ENCODE measurements around the gene MAEL. TPM values are rescaled to one million over a fixed set of nuclear protein-coding genes. Genes with fewer than 3 reads are reported as not detected.
"Not testable (repeated sequence)": the region's sequence is repeated elsewhere in the genome, so short reads cannot be mapped to it uniquely, and the experiment has no call there.

Gene MAEL
- total and polyA plus RNA-seq, 2 donors (not counting 1 experiment from before 2014, with no cell fraction given): 0.04 TPM; not detected in 1

- Histone ChIP-seq H2AFZ (ENCODE audit: insufficient read depth, low read depth, low read length, poor library complexity, severe bottlenecking) (no peak overlapping the region), H3K4me3 (ENCODE audit: control extremely low read depth in 1 of 5, extremely low read depth in 1 of 5, insufficient read depth in 1 of 5, low read depth in 2 of 5, low read length in 4 of 5) (no peak overlapping the region), H3K36me3 (replicated peaks in 1 of 2; ENCODE audit: control extremely low read depth in 1 of 2, control insufficient read depth in 1 of 2, extremely low read depth in 1 of 2, insufficient read depth in 2 of 2, low read length in 1 of 2) (no peaks in the 10 kb centered on the region), H3K27ac (ENCODE audit: low read length in 2 of 2) (no peak overlapping the region), H3K4me2 (replicated peaks; ENCODE audit: low read depth, low read length, poor library complexity, severe bottlenecking) (no peak overlapping the region), H4K20me1 (ENCODE audit: control insufficient read depth, insufficient read depth, low read length, poor library complexity, severe bottlenecking) (no peaks in the 10 kb centered on the region), H3K9ac (ENCODE audit: low read length) (no peak overlapping the region), H3K79me2 (ENCODE audit: control insufficient read depth, insufficient read depth, low read length) (no peaks in the 10 kb centered on the region), H3K27me3 (replicated peaks in 1 of 4; ENCODE audit: control extremely low read depth in 1 of 4, control insufficient read depth in 3 of 4, insufficient read depth in 4 of 4, low read length in 3 of 4) (peaks cover 0 to 8% (median 2%) of the 10 kb centered on the region in 4 experiments), H3K9me3 (ENCODE audit: control extremely low read depth in 1 of 3, control insufficient read depth in 2 of 3, insufficient read depth in 1 of 3, low read length in 2 of 3) (no peaks in the 10 kb centered on the region), H3K4me1 (ENCODE audit: control insufficient read depth in 2 of 2, insufficient read depth in 2 of 2, low read length in 2 of 2) (no peaks in the 10 kb centered on the region)
- no peak overlapping the region for H3K4me3 Mint-ChIP-seq
- no peak for ATAC-seq (ENCODE audit: low read depth)
- H3K4me1 Mint-ChIP-seq: no peaks in the 10 kb centered on the region
- ChIA-PET POLR2A (no interaction called here), CTCF (no interaction called here)
- no peak for DNase-seq
- TF ChIP-seq, protein P1, sequence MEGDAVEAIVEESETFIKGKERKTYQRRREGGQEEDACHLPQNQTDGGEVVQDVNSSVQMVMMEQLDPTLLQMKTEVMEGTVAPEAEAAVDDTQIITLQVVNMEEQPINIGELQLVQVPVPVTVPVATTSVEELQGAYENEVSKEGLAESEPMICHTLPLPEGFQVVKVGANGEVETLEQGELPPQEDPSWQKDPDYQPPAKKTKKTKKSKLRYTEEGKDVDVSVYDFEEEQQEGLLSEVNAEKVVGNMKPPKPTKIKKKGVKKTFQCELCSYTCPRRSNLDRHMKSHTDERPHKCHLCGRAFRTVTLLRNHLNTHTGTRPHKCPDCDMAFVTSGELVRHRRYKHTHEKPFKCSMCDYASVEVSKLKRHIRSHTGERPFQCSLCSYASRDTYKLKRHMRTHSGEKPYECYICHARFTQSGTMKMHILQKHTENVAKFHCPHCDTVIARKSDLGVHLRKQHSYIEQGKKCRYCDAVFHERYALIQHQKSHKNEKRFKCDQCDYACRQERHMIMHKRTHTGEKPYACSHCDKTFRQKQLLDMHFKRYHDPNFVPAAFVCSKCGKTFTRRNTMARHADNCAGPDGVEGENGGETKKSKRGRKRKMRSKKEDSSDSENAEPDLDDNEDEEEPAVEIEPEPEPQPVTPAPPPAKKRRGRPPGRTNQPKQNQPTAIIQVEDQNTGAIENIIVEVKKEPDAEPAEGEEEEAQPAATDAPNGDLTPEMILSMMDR (IDR thresholded peaks at IDR 0.05): no peak
- no peak for TF ChIP-seq EZH2 (IDR thresholded peaks at IDR 0.05; ENCODE audit: borderline replicate concordance, insufficient read depth, low read depth, low read length, poor library complexity, severe bottlenecking)
- peaks cover 22% of the 10 kb centered on the region for H3K27me3 Mint-ChIP-seq
- WGBS (ENCODE audit: insufficient coverage): no CpG with 5 or more reads among the region's 6 CpGs
- no peak overlapping the region for H3K27ac Mint-ChIP-seq
- H3K9me3 Mint-ChIP-seq (ENCODE audit: insufficient read depth): no peaks in the 10 kb centered on the region
- intact Hi-C loops (cut with micrococcal nuclease): no loop called here
Observed at GRCh38 chr1:167016100-167016750, 27.1 kb downstream of the MAEL start.

- Histone ChIP-seq H3K4me1 (ENCODE audit: control insufficient read depth in 2 of 2, insufficient read depth in 2 of 2, low read length in 2 of 2) (no peaks in the 10 kb centered on the region), H2AFZ (ENCODE audit: insufficient read depth, low read depth, low read length, poor library complexity, severe bottlenecking) (no peak overlapping the region), H3K36me3 (replicated peaks in 1 of 2; ENCODE audit: control extremely low read depth in 1 of 2, control insufficient read depth in 1 of 2, extremely low read depth in 1 of 2, insufficient read depth in 2 of 2, low read length in 1 of 2) (no peaks in the 10 kb centered on the region), H3K4me2 (replicated peaks; ENCODE audit: low read depth, low read length, poor library complexity, severe bottlenecking) (no peak overlapping the region), H3K9me3 (ENCODE audit: control extremely low read depth in 1 of 3, control insufficient read depth in 2 of 3, insufficient read depth in 1 of 3, low read length in 2 of 3) (no peaks in the 10 kb centered on the region), H3K4me3 (ENCODE audit: control extremely low read depth in 1 of 5, extremely low read depth in 1 of 5, insufficient read depth in 1 of 5, low read depth in 2 of 5, low read length in 4 of 5) (no peak overlapping the region), H3K9ac (ENCODE audit: low read length) (no peak overlapping the region), H4K20me1 (ENCODE audit: control insufficient read depth, insufficient read depth, low read length, poor library complexity, severe bottlenecking) (no peaks in the 10 kb centered on the region), H3K27me3 (replicated peaks in 1 of 4; ENCODE audit: control extremely low read depth in 1 of 4, control insufficient read depth in 3 of 4, insufficient read depth in 4 of 4, low read length in 3 of 4) (peaks cover 0 to 6% (median 0%) of the 10 kb centered on the region in 4 experiments), H3K79me2 (ENCODE audit: control insufficient read depth, insufficient read depth, low read length) (no peaks in the 10 kb centered on the region), H3K27ac (ENCODE audit: low read length in 2 of 2) (no peak overlapping the region)
- Mint-ChIP-seq H3K9me3 (ENCODE audit: insufficient read depth) (no peaks in the 10 kb centered on the region), H3K27ac (no peak overlapping the region), H3K27me3 (peaks cover 30% of the 10 kb centered on the region), H3K4me1 (no peaks in the 10 kb centered on the region), H3K4me3 (no peak overlapping the region)
- TF ChIP-seq, protein P1 (IDR thresholded peaks at IDR 0.05): no peak
- TF ChIP-seq EZH2 (IDR thresholded peaks at IDR 0.05; ENCODE audit: borderline replicate concordance, insufficient read depth, low read depth, low read length, poor library complexity, severe bottlenecking): no peak
- intact Hi-C loops (cut with micrococcal nuclease): no loop called here
- ChIA-PET CTCF (no interaction called here), POLR2A (no interaction called here)
- no CpG with 5 or more reads among the region's 1 CpG for WGBS (ENCODE audit: insufficient coverage)
- no peak for ATAC-seq (ENCODE audit: low read depth)
- DNase-seq: no peak
Observed at GRCh38 chr1:167022384-167022783, 33.3 kb downstream of the MAEL start.

DNA sequence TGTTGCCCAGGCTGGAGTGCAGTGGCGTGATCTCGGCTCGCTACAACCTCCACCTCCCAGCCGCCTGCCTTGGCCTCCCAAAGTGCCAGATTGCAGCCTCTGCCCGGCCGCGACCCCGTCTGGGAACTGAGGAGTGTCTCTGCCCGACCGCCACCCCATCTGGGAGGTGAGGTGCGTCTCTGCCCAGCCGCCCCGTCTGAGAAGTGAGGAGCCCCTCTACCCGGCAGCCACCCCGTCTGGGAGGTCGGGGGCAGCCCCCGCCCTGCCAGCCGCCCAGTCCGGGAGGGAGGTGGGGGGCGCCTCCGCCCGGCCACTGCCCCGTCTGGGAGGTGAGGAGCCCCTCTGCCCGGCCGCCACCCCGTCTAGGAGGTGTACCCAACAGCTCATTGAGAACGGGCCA, 40.5 kb downstream of the MAEL start:
- H3K4me3 ChIP-seq (ENCODE audit: control extremely low read depth in 1 of 5, extremely low read depth in 1 of 5, insufficient read depth in 1 of 5, low read depth in 2 of 5, low read length in 4 of 5); H4K20me1 ChIP-seq (ENCODE audit: control insufficient read depth, insufficient read depth, low read length, poor library complexity, severe bottlenecking); H3K36me3 ChIP-seq (replicated peaks in 1 of 2; ENCODE audit: control extremely low read depth in 1 of 2, control insufficient read depth in 1 of 2, extremely low read depth in 1 of 2, insufficient read depth in 2 of 2, low read length in 1 of 2); H2AFZ ChIP-seq (ENCODE audit: insufficient read depth, low read depth, low read length, poor library complexity, severe bottlenecking); H3K4me1 ChIP-seq (ENCODE audit: control insufficient read depth in 2 of 2, insufficient read depth in 2 of 2, low read length in 2 of 2); H3K27ac Mint-ChIP-seq; POLR2A ChIA-PET; H3K4me3 Mint-ChIP-seq; H3K4me1 Mint-ChIP-seq; H3K9me3 Mint-ChIP-seq (ENCODE audit: insufficient read depth); intact Hi-C loops (cut with micrococcal nuclease); H3K9me3 ChIP-seq (ENCODE audit: control extremely low read depth in 1 of 3, control insufficient read depth in 2 of 3, insufficient read depth in 1 of 3, low read length in 2 of 3); DNase-seq; H3K4me2 ChIP-seq (replicated peaks; ENCODE audit: low read depth, low read length, poor library complexity, severe bottlenecking); H3K27ac ChIP-seq (ENCODE audit: low read length in 2 of 2); H3K9ac ChIP-seq (ENCODE audit: low read length); ATAC-seq (ENCODE audit: low read depth); H3K79me2 ChIP-seq (ENCODE audit: control insufficient read depth, insufficient read depth, low read length): not testable (repeated sequence)
- WGBS (ENCODE audit: insufficient coverage): 97% methylated on average over 23 of the region's 27 CpGs
- peaks cover 43% of the 10 kb centered on the region for H3K27me3 Mint-ChIP-seq
- H3K27me3 ChIP-seq (replicated peaks in 1 of 4; ENCODE audit: control extremely low read depth in 1 of 4, control insufficient read depth in 3 of 4, insufficient read depth in 4 of 4, low read length in 3 of 4): peaks cover 0 to 12% (median 8%) of the 10 kb centered on the region in 4 experiments
- CTCF ChIA-PET: interaction anchor here (1.4 kb wide), 1 partner anchor 119 kb away, joined by 6 read pairs; no protein-coding TSS in a partner anchor

All from B cell (primary cell).